Measurements from ENCODE around the gene RNPEPL1. TPM values are rescaled to one million over a fixed set of nuclear protein-coding genes. Genes with fewer than 3 reads are reported as not detected.

RNPEPL1 gene
- polyA plus RNA-seq, 3 donors, result 15.4 to 100 (median 36.4) TPM

DNA sequence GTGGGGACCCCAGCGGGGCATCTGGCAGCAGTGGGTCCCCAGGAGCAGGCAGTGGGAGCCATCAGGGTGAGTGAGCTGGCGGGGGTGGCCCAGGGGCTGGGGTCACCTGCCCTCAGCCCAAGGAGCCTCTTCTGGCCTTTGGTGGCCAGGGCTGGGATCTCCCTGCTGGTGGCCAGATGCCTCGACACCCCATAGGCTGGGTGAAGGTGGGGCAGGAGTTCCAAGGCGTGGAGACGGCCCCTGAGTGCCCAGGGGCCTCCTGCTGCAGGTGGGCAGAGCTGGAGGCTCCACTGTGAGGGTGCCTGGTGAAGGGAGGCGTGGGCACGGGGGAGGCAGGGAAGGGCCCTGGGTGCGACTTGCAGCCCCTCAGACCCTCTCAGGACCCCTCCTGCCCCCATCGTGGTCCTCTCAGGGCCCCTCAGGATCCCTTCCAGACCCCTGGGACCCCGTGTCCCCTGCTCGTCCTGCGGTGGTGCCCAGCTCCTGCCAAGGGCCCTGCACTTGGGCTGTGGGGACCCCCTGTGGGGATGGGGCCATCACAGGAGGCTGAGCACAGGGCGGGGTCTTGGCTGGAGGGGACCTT lies 52.0 kb downstream of the RNPEPL1 start:
- H3K27me3 ChIP-seq (ENCODE audit: control insufficient read depth in 2 of 2, insufficient read depth in 2 of 2, low read length in 2 of 2), result no peaks in the 10 kb centered on the region
- Mint-ChIP-seq H3K4me3 (no peak overlapping the region), H3K36me3 (peaks cover 2 to 8% of the 10 kb centered on the region in 2 donors), H3K9me3 (peaks cover 0 to 10% (median 3%) of the 10 kb centered on the region in 7 donors), H3K4me1 (peaks cover 57% of the 10 kb centered on the region), H3K27ac (no peak overlapping the region), H3K27me3 (ENCODE audit: low read depth in 3 of 3) (no peaks in the 10 kb centered on the region)
- TF ChIP-seq, protein P1, sequence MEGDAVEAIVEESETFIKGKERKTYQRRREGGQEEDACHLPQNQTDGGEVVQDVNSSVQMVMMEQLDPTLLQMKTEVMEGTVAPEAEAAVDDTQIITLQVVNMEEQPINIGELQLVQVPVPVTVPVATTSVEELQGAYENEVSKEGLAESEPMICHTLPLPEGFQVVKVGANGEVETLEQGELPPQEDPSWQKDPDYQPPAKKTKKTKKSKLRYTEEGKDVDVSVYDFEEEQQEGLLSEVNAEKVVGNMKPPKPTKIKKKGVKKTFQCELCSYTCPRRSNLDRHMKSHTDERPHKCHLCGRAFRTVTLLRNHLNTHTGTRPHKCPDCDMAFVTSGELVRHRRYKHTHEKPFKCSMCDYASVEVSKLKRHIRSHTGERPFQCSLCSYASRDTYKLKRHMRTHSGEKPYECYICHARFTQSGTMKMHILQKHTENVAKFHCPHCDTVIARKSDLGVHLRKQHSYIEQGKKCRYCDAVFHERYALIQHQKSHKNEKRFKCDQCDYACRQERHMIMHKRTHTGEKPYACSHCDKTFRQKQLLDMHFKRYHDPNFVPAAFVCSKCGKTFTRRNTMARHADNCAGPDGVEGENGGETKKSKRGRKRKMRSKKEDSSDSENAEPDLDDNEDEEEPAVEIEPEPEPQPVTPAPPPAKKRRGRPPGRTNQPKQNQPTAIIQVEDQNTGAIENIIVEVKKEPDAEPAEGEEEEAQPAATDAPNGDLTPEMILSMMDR (IDR thresholded peaks at IDR 0.05), result no peak
- H3K79me2 ChIP-seq (ENCODE audit: insufficient read depth, low read length), result no peaks in the 10 kb centered on the region
- intact Hi-C loops (cut with micrococcal nuclease), result loop anchor here in 1 of 2 donors (5.0 kb wide), 1 partner anchor 33 kb away; the partner anchor contains the start of gene CAPN10
- 97% methylated on average over 9 of the region's 13 CpGs for WGBS (ENCODE audit: insufficient coverage)
- peak overlapping the region; percentile 10 for H3K9ac ChIP-seq (ENCODE audit: insufficient read depth, low read length, poor library complexity, severe bottlenecking)
- H4K20me1 ChIP-seq (ENCODE audit: insufficient read depth, low read length), result no peaks in the 10 kb centered on the region
- no peak for DNase-seq
- peak overlapping the region; percentile 47 for H3K4me2 ChIP-seq (replicated peaks; ENCODE audit: extremely low read depth, low read length, poor library complexity, severe bottlenecking)
- H3K9me3 ChIP-seq (replicated peaks in 1 of 2; ENCODE audit: control insufficient read depth in 1 of 2, insufficient read depth in 1 of 2, low read length in 2 of 2), result no peaks in the 10 kb centered on the region
- H3K36me3 ChIP-seq (replicated peaks in 1 of 2; ENCODE audit: control insufficient read depth in 1 of 2, insufficient read depth in 2 of 2, low read length in 2 of 2), result no peaks in the 10 kb centered on the region
- H3K4me3 ChIP-seq (replicated peaks in 1 of 3; ENCODE audit: low read depth in 2 of 3, low read length in 3 of 3), result peak overlapping the region in 1 of 3 experiments; percentile 30
- H3K4me1 ChIP-seq (ENCODE audit: control insufficient read depth in 1 of 2, insufficient read depth in 2 of 2, low read length in 2 of 2), result peaks cover 58 to 62% of the 10 kb centered on the region in 2 donors
- H3K27ac ChIP-seq (ENCODE audit: low read depth in 1 of 2, low read length in 2 of 2), result peak overlapping the region; percentile 73 to 96
- no peak overlapping the region for H2AFZ ChIP-seq (ENCODE audit: insufficient read depth, low read depth, low read length, poor library complexity, severe bottlenecking)

DNA sequence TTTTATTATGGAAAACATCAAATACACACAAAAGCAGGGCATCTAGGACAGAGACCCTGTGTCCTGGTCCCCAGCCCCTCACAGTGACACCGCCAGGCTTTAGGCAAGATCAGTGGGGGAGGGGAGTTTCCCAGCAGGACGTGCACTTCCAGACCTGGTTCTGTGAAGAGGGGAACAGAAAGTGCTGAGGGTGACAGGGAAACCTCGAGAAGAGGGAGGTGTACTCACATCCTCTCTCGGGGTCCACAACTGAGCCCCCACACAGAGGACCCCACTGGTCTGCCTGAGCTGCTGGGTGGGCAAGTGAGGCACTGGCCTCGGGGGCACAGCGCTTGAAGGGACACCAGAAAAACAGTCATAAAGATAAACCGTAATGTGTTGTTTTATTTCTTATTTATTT lies 52.6 kb downstream of the RNPEPL1 start:
- DNase-seq, result peak in 2 of 3 donors; percentile 54 to 81
- H3K4me1 ChIP-seq (ENCODE audit: control insufficient read depth in 1 of 2, insufficient read depth in 2 of 2, low read length in 2 of 2), result peaks cover 64 to 68% of the 10 kb centered on the region in 2 donors
- intact Hi-C loops (cut with micrococcal nuclease), result loop anchor here in 1 of 2 donors (5.0 kb wide), 1 partner anchor 34 kb away; the partner anchor contains the start of gene CAPN10
- H3K4me3 Mint-ChIP-seq, result peak overlapping the region; percentile 48 to 61
- H2AFZ ChIP-seq (ENCODE audit: insufficient read depth, low read depth, low read length, poor library complexity, severe bottlenecking), result no peak overlapping the region
- H4K20me1 ChIP-seq (ENCODE audit: insufficient read depth, low read length), result no peaks in the 10 kb centered on the region
- H3K4me2 ChIP-seq (replicated peaks; ENCODE audit: extremely low read depth, low read length, poor library complexity, severe bottlenecking), result peak overlapping the region; percentile 47
- H3K79me2 ChIP-seq (ENCODE audit: insufficient read depth, low read length), result peaks cover 5% of the 10 kb centered on the region
- H3K9me3 ChIP-seq (replicated peaks in 1 of 2; ENCODE audit: control insufficient read depth in 1 of 2, insufficient read depth in 1 of 2, low read length in 2 of 2), result no peaks in the 10 kb centered on the region
- peaks cover 58% of the 10 kb centered on the region for H3K4me1 Mint-ChIP-seq
- WGBS (ENCODE audit: insufficient coverage), result 0% methylated on average over 2 of the region's 7 CpGs
- TF ChIP-seq, protein P1 (IDR thresholded peaks at IDR 0.05), result no peak
- H3K27me3 ChIP-seq (ENCODE audit: control insufficient read depth in 2 of 2, insufficient read depth in 2 of 2, low read length in 2 of 2), result no peaks in the 10 kb centered on the region
- peaks cover 0 to 10% (median 3%) of the 10 kb centered on the region in 7 donors for H3K9me3 Mint-ChIP-seq
- H3K36me3 ChIP-seq (replicated peaks in 1 of 2; ENCODE audit: control insufficient read depth in 1 of 2, insufficient read depth in 2 of 2, low read length in 2 of 2), result no peaks in the 10 kb centered on the region
- no peaks in the 10 kb centered on the region for H3K27me3 Mint-ChIP-seq (ENCODE audit: low read depth in 3 of 3)
- H3K36me3 Mint-ChIP-seq, result peaks cover 2 to 8% of the 10 kb centered on the region in 2 donors
- H3K27ac Mint-ChIP-seq, result peak overlapping the region in 6 of 7 donors; percentile 80 to 95 (median 88)
- peak overlapping the region in 1 of 3 experiments; percentile 30 for H3K4me3 ChIP-seq (replicated peaks in 1 of 3; ENCODE audit: low read depth in 2 of 3, low read length in 3 of 3)
- peak overlapping the region; percentile 73 to 96 for H3K27ac ChIP-seq (ENCODE audit: low read depth in 1 of 2, low read length in 2 of 2)
- H3K9ac ChIP-seq (ENCODE audit: insufficient read depth, low read length, poor library complexity, severe bottlenecking), result peak overlapping the region; percentile 10

Data from CD14-positive monocyte (primary cell).